Measurements from ENCODE around the gene HSD3B2. TPM values are rescaled to one million over a fixed set of nuclear protein-coding genes. Genes with fewer than 3 reads are reported as not detected.

Gene HSD3B2
- total RNA-seq, 1 experiment from 2014 or later, result not detected

GRCh38 chr1:119390526-119390925, 24.4 kb upstream of the HSD3B2 start:
- Histone ChIP-seq H3K4me3 (ENCODE audit: low read depth, low read length, poor library complexity, severe bottlenecking) (no peak overlapping the region), H3K36me3 (ENCODE audit: insufficient read depth, low read length, poor library complexity, severe bottlenecking) (no peaks in the 10 kb centered on the region), H3K9me3 (ENCODE audit: low read depth, low read length, poor library complexity, severe bottlenecking) (no peaks in the 10 kb centered on the region), H3K4me1 (ENCODE audit: insufficient read depth, low read length, poor library complexity, severe bottlenecking) (no peaks in the 10 kb centered on the region), H3K27me3 (replicated peaks; ENCODE audit: insufficient read depth, low read depth, low read length, poor library complexity) (no peaks in the 10 kb centered on the region), H3K27ac (ENCODE audit: low read depth, low read length, poor library complexity, severe bottlenecking) (no peak overlapping the region)
- TF ChIP-seq EZH2 (IDR thresholded peaks at IDR 0.05; ENCODE audit: borderline replicate concordance, low read depth, low read length, poor library complexity, severe bottlenecking) (no peak), CTCF (conservative IDR thresholded peaks at IDR 0.05; ENCODE audit: low read depth, low read length) (no peak)
- DNase-seq (ENCODE audit: low spot score), result no peak
- CTCF ChIA-PET, result no interaction called here
- POLR2A ChIA-PET (ENCODE audit: low non-redundant PET), result no interaction called here
- intact Hi-C loops (cut with micrococcal nuclease; ENCODE audit: unreplicated experiment), result no loop called here
- no TSS peak for BruUV-seq (replicated peaks)

GRCh38 chr1:119391749-119392148, 23.2 kb upstream of the HSD3B2 start:
- Histone ChIP-seq H3K9me3 (ENCODE audit: low read depth, low read length, poor library complexity, severe bottlenecking) (no peaks in the 10 kb centered on the region), H3K4me1 (ENCODE audit: insufficient read depth, low read length, poor library complexity, severe bottlenecking) (no peaks in the 10 kb centered on the region), H3K27me3 (replicated peaks; ENCODE audit: insufficient read depth, low read depth, low read length, poor library complexity) (no peaks in the 10 kb centered on the region), H3K4me3 (ENCODE audit: low read depth, low read length, poor library complexity, severe bottlenecking) (no peak overlapping the region), H3K36me3 (ENCODE audit: insufficient read depth, low read length, poor library complexity, severe bottlenecking) (no peaks in the 10 kb centered on the region), H3K27ac (ENCODE audit: low read depth, low read length, poor library complexity, severe bottlenecking) (no peak overlapping the region)
- DNase-seq (ENCODE audit: low spot score), result no peak
- ChIA-PET CTCF (no interaction called here), POLR2A (ENCODE audit: low non-redundant PET) (interaction anchor here (0.5 kb wide), 1 partner anchor 64 kb away, joined by 4 read pairs; no protein-coding TSS in a partner anchor)
- TF ChIP-seq EZH2 (IDR thresholded peaks at IDR 0.05; ENCODE audit: borderline replicate concordance, low read depth, low read length, poor library complexity, severe bottlenecking) (no peak), CTCF (conservative IDR thresholded peaks at IDR 0.05; ENCODE audit: low read depth, low read length) (no peak)
- intact Hi-C loops (cut with micrococcal nuclease; ENCODE audit: unreplicated experiment), result no loop called here
- no TSS peak for BruUV-seq (replicated peaks)

- CTCF ChIA-PET, result no interaction called here
- intact Hi-C loops (cut with micrococcal nuclease; ENCODE audit: unreplicated experiment), result no loop called here
Observed at GRCh38 chr1:119394085-119394484, 20.9 kb upstream of the HSD3B2 start.

More at GRCh38 chr1:119394085-119394484, 20.9 kb upstream of the HSD3B2 start:
- DNase-seq (ENCODE audit: low spot score), result no peak
- POLR2A ChIA-PET (ENCODE audit: low non-redundant PET), result no interaction called here
- Histone ChIP-seq H3K4me1 (ENCODE audit: insufficient read depth, low read length, poor library complexity, severe bottlenecking) (no peaks in the 10 kb centered on the region), H3K36me3 (ENCODE audit: insufficient read depth, low read length, poor library complexity, severe bottlenecking) (no peaks in the 10 kb centered on the region), H3K9me3 (ENCODE audit: low read depth, low read length, poor library complexity, severe bottlenecking) (no peaks in the 10 kb centered on the region), H3K4me3 (ENCODE audit: low read depth, low read length, poor library complexity, severe bottlenecking) (no peak overlapping the region), H3K27me3 (replicated peaks; ENCODE audit: insufficient read depth, low read depth, low read length, poor library complexity) (no peaks in the 10 kb centered on the region), H3K27ac (ENCODE audit: low read depth, low read length, poor library complexity, severe bottlenecking) (no peak overlapping the region)
- TF ChIP-seq CTCF (conservative IDR thresholded peaks at IDR 0.05; ENCODE audit: low read depth, low read length), result no peak
- TF ChIP-seq EZH2 (IDR thresholded peaks at IDR 0.05; ENCODE audit: borderline replicate concordance, low read depth, low read length, poor library complexity, severe bottlenecking), result no peak
- no TSS peak for BruUV-seq (replicated peaks)
